ELR (cell line): ENCODE data around the gene RGS3.

ENCODE experiments used
- DNase-seq: peaks from one replicate; pipeline ENCODE4 v3.0.0-alpha.2; 2015; ENCODE audit warnings: low read depth

RGS3 gene

GRCh38 chr9:113619491-113620376 lies 156.2 kb downstream of the RGS3 start:
- DNase-seq: no peak

- DNase-seq: peak; percentile 95
These were observed 157.0 kb downstream of the RGS3 start for GRCh38 chr9:113620377-113621161.

GRCh38 chr9:113621309-113621791 lies 157.8 kb downstream of the RGS3 start:
- peak; percentile 97 for DNase-seq

GRCh38 chr9:113621980-113622379 lies 158.5 kb downstream of the RGS3 start:
- DNase-seq: no peak

- DNase-seq: peak; percentile 98
These were observed 159.3 kb downstream of the RGS3 start for GRCh38 chr9:113622600-113623400.

GRCh38 chr9:113623851-113624485 lies 160.4 kb downstream of the RGS3 start:
- DNase-seq: no peak

- DNase-seq: peak; percentile 93
These were observed 161.2 kb downstream of the RGS3 start for GRCh38 chr9:113624721-113625120.

- no peak for DNase-seq
These were observed 162.0 kb downstream of the RGS3 start for GRCh38 chr9:113625486-113625885.

- DNase-seq: no peak
These were observed 163.4 kb downstream of the RGS3 start for GRCh38 chr9:113626735-113627495.

GRCh38 chr9:113628621-113629020 lies 165.1 kb downstream of the RGS3 start:
- no peak for DNase-seq

- DNase-seq: no peak
These were observed 167.0 kb downstream of the RGS3 start for GRCh38 chr9:113630386-113631136.

GRCh38 chr9:113631137-113631765 lies 167.7 kb downstream of the RGS3 start:
- no peak for DNase-seq

GRCh38 chr9:113631871-113632665 lies 168.5 kb downstream of the RGS3 start:
- DNase-seq: peak; percentile 74

- DNase-seq: peak; percentile 82
These were observed 169.5 kb downstream of the RGS3 start for GRCh38 chr9:113632776-113633590.

- no peak for DNase-seq
These were observed 170.5 kb downstream of the RGS3 start for GRCh38 chr9:113633782-113634595.

GRCh38 chr9:113634596-113635515 lies 171.3 kb downstream of the RGS3 start:
- DNase-seq: no peak
